Activated CD8-positive, alpha-beta memory T cell treated with anti-CD3 and anti-CD28 coated beads for 1 hour (primary cell): ENCODE results near the gene RABEP2.
"Not testable (repeated sequence)": the region's sequence is repeated elsewhere in the genome, so short reads cannot be mapped to it uniquely, and the experiment has no call there.

Experiments used
- DNase-seq, 2 donors: peaks; one replicate each; pipeline ENCODE4 v3.0.0-alpha.2; 2020; ENCODE audit warnings: low read depth in 1 of 2; ENCODE audit errors: extremely low read depth in 1 of 2

RABEP2 gene

DNA sequence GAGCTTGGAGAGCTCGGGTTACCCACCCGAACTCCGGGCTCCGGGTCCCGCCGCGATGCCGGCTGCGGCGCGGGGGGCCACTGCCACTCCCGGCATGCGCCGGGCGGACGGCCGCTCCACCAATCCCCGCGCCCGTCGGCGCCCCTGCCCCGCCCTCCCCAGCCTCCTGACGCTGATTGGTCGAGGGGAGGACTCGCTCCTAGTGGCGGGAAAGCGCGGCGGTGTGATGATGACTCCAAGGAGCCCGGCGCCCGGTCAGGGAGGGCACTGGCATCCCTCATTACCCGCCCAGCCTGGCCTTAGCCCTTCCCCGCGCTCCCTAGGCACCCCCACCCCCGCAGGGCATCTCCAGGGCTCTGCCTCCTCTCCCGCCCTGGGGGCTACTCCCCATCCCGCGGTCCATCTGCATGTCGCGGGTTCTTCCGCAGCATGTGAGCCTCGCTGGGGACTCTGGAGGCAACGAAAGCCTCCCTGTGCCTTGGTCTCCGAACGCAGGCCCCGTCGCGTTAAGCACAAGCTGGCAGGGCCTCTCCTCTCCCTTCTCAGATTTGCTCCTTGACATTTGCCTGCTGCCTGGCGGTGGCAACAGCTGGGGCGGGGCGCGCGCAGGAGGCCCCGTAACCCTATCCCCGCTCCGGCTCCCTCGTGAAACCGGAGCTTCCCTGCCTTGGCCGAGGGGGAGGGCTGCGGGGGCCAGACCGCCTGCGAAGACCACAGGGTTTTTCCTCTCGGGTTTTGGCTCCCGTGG is 45.0 kb downstream of the RABEP2 start:
- DNase-seq, result peak; percentile 73 to 83

DNA sequence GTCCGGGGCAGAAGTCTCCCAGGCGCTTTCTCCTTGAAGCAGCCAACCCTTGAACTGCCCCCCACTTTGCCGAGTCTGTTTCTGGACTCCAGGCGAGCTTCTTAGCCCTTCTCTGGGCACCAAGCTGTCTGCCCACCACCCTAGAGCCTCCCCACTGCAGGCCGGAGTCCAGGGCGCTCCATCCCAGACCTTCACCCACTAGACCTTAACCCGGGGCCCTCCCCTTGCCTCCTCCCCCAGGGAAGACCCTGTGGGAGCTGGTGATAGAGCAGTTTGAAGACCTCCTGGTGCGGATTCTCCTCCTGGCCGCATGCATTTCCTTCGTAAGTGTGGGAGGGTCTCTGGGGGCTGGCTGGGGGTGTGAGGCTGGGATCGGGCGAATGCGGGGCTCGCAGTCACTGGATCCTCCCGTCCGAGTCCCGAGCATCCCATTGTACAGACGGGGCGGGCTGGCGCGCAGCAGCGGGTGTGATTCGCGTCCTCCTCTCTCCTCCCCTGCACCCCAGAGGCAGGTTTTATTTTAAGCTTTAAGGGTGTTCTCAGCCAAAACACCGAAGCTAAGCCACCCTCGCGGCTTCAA is 45.7 kb downstream of the RABEP2 start:
- DNase-seq, result no peak

DNA sequence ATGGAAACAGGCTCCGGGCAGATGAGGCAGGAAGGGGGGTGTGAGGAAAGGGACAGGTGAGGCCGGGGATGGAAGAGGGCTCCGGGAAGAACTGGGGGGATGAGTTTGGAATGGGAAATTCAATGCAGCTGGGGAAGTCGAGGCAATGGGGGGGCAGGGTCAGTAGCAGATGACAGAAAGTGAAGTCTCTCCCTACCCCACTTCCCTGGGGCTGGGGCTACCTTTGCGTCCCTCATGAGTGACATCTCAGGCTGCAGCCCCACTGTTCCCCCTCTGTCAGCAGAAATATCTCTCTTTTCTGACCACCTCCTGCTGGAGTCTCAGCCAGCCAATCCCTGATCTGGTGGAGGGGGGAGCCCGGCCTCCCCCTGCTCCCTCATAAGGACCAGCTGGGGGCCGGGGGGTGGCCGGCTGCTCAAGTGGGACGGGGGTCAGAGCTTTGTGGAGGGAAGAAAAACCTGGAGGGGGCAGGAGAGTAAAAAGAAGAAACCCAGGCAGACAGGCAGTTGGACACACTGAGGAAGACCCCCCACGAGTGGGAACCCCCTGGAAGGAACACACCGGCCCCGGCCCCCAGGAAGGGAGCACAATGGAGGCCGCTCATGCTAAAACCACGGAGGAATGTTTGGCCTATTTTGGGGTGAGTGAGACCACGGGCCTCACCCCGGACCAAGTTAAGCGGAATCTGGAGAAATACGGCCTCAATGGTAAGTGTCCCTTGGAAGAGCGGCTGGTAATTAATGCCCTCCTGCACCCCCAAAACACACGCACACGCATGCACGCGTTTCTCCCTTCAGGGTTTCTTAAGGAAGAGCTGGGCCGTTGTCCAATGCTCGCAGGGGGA is 46.7 kb downstream of the RABEP2 start, which contains the start of gene ATP2A1:
Gene ATP2A1 (plus strand): TSS at position 406 of the 844 bp plus-strand sequence. CDS start 184 bp downstream, at position 590.
- DNase-seq, result no peak

DNA sequence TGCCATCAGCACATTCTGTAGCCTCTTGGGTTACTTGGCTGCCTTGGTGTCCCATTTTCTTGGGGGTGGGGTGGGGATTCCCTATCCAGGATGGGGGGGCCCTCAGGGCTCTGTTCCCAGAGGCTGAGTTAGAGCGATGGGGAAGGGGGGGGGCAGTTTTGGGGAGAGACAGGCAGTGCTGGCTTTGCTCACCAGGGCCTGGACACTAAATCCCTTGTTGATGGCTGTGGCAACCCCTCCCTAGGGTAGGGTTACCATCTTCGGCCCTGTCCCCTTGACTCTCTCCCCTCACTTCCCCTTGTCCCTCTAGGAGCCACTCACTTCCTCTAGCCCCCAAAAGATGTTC is 47.4 kb downstream of the RABEP2 start:
- no peak for DNase-seq

DNA sequence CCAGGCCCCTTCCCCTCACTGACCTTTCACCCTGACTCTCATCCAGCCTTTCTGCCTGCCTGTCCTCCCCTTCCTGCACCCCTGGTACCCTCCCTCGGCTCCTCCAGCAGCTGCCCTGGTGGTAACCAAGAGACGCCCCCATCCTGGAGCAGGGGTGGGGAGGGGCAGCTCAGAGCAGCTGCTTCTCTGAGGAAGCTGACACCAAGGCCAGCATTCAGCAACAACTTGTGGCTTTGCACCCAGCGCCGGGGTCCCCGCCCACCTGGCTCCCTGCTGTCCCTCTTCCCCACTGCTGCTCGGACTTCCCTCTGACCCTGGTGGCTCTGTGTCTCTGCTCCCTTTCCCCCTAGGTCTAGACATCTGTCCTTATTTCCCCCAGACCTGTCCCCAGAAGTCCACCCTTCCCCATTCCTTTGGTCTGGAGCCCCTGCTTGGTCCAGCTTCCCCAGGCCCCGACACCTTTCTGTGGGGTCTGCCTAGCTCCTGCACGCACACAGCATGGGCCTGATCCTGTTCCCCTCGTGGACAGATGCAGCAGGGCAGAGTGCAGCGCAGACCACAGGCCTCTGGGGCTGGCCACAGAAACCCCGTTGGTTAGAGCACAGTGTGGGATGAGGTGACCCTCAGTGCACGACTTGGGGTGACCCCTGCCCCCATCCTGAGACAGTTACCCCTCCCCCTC is 47.9 kb downstream of the RABEP2 start:
- DNase-seq, result no peak

DNA sequence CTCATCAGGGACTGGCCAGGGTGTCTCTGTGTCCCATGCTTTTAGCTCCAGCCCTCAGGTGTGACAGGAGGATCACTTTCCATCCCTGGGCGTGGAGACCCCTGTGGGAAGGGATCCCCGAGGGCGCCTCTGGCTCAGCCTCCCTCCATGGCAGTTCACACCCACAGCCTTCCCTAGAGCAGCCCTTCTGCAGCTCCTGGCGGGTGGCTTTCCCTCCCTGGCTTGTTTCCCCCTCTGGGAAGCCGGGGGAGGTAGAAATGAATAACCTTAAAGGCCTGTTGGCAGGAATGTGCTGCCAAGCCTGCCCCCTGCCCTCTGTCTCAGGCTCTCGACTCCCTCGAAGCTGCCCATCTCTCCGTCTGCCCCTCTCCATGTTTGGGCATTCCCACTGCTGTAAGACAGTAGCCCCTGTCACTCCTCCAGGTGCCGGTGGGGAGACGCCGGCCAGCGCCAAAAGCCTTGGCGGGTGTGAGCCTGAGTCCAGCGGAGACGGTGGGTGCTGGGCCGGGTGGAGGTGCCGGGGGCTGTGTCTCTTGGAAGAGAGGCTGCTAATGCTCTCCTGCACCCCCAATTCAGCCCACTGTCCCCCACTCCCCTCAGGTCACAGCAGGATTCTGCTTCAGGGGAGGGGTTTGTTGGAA is 48.9 kb downstream of the RABEP2 start:
- no peak for DNase-seq

DNA sequence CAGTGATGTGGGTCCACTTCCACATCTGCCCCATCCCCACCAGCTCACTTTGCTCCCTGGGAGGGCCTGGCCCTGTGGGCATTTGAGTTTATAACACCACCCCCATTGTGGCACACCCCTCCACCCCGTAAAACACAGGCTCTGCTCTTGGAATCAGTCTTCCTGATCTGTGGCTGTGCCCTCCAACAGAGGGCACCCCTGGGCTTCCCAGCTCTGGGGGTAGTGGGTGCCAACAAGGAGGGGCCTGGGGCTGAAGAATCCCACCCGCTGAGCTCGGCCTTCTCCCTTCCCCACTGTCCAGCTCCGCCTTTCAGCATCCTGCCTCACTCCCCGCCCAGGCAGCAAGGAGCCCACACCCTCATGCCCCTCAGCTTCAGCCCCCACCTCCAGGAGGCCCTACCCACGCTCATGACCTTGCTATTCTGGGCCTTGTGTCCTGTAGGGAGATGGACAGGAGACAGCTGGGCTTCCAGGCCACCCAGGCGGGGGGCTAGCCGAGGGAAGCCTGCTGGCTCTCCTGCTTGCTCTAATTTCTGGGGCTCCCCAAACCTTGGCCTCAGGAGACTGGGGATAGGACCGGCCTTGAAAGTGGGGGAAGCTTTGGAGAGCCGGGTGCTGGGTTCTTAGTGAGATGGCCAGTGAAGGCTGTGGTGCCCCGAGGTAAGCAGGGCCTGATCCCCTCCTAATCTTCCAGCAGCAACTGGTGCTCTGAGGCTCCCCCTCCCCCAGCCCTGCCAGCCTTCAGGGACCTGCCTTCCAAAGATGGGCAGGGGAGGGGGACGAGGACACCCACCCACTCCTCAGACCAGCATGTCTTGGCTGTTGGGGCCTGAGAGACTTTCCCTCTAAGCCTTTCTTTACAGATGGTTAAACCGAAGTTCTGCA is 49.7 kb downstream of the RABEP2 start:
- DNase-seq, result no peak

DNA sequence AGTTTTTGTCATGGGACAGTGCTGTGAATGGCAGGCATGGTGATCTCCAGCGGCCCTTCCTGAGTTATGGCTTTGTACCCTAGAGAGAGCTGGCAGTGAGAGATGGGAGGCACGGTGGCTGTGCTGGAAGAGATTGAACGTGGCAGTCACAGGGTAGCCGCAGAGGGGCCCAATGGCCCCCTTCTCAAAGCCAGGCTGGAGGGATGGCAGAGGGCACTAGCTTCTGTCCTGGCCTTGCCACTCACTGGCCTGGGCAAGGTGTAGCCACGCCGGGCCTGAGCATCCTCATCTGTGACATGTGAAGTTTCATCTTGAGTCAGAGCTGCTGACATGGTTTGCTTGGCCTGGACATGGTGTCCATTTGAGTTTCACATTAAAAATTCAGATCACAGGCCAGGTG is 50.6 kb downstream of the RABEP2 start:
- DNase-seq, result no peak

DNA sequence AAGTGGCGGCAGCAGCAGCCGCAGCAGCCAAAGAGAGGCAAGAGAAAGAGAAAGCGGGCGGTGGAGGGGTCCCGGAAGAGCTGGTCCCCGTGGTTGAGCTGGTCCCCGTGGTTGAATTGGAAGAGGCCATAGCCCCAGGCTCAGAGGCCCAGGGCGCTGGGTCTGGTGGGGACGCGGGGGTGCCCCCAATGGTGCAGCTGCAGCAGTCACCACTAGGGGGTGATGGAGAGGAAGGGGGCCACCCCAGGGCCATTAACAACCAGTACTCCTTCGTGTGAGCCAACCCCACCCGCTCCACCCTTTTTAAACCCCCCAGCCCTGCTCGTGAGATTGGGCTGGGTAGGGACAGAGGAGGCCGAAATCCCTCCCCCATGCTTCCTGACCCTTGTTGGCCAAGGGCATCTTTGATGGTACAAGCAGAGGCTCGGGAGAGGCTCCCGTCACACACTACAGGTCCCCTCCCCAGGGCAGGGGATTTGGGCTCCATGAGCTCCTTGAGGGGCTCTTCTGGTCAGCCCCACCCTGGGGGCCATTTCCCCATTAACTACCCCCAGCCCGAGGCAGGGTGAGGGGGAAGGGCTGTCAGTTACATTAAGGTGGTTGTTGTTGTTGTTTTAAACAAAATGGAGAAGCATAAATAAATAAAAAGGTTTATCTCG is 51.4 kb downstream of the RABEP2 start:
- DNase-seq, result peak in 1 of 2 donors; percentile 42

DNA sequence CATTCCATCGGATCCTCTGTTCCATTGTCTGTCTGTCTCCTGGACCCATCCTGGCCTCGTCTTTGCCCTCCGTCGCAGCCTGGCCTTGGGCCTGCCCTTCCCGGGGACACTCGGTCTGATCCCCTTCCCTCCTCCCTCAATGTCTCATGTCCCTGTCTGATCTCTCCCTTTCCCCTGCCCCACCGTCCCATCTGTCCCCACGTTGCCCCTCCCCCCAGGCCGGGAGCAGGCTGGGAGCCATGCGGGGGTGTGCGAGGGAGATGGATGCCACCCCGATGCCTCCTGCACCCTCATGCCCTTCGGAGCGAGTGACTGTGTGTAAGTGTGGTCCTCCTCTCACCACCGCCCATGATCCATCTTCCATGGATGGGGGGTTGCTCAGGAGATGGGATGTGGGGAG is 52.1 kb downstream of the RABEP2 start:
- no peak for DNase-seq

DNA sequence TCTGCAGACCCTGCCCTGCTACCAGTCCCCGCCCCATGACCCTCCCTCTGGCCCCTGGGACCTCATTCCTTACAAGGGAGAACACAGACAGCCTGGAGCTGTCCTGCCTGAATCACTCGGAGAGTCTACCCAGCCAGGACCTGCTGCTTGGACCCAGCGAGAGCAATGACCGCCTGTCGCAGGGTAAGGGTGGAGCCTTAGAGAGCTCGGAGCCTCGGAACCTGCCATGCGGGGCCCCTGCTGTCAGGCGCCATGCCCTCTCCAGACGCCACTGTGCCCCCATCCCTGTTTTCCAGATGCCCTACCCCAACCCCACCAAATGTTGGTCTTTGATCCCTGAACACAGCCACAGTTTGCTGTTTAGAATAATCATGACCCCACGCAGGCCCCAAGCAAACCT is 55.8 kb downstream of the RABEP2 start:
- DNase-seq, result no peak

DNA sequence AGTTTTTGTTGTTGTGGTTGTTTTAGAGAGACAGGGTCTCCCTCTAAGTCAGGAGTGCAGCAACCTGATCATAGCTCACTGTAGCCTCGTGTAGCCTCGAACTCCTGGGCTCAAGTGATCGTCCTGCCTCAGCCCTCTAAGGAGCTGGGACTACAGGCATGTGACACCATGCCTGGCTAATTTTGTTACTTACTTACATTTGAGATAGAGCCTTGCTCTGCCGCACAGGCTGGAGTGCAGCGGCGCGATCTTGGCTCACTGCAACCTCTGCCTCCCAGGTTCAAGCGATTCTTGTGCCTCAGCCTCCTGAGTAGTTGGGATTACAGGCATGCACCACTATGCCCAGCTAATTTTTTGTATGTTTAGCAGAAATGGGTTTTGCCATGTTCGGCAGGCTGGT is 57.4 kb downstream of the RABEP2 start:
- not testable (repeated sequence) for DNase-seq

DNA sequence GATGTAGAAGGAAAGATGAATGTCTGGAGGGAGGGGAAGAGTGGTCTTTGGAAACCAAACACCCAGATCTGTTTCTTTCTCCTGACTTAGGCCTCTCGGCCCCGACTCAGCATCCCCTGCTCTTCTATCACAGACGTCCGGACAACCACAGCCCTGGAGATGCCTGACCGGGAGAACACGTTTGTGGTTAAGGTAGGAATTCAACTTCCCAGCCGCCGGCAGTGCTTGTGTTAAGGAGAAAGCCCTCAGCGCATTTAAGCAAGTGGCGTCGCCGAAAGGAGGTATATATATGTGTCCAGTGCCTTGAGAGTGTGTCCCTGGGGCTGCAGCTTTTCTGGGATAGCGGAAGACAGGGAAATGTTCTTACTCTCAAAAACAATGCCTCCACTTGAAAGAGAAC is 57.8 kb downstream of the RABEP2 start:
- no peak for DNase-seq

DNA sequence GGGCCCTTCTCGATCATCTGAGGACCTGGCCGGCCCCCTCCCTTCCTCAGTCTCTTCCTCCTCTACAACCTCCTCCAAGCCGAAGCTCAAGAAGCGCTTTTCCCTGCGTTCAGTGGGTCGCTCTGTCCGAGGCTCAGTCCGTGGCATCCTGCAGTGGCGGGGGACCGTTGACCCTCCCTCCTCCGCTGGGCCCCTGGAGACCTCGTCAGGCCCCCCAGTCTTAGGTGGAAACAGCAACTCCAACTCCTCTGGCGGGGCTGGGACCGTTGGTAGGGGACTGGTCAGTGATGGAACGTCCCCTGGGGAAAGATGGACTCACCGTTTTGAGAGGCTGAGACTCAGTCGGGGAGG is 58.6 kb downstream of the RABEP2 start:
- DNase-seq, result no peak

DNA sequence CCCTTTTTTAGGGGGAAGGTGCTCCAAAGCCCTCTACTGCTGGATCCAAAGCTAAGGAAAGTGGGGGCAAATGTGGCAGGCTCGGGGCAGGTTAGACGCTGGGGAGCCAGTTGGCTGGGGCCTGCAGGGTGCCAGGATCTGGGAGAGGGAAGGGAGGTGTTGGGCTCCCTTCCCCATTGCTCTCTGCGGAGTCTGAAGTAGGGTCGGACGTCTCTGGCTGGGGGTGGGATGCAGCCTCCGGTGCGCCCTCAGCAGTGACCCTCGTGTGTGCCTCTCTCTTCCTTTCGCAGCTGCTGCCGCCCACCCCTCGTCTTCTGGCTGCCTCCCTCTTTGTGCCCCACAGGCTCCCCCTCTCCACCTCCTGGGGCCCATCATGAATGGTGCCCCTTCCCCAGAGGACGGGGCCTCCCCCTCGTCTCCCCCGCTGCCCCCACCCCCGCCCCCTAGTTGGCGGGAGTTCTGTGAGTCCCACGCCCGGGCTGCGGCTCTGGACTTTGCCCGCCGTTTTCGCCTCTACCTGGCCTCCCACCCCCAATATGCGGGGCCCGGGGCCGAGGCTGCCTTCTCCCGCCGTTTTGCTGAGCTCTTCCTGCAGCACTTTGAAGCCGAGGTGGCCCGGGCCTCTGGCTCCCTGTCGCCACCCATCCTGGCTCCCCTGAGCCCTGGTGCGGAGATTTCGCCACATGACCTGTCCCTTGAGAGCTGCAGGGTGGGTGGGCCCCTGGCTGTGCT is 59.1 kb downstream of the RABEP2 start:
- DNase-seq, result no peak

DNA sequence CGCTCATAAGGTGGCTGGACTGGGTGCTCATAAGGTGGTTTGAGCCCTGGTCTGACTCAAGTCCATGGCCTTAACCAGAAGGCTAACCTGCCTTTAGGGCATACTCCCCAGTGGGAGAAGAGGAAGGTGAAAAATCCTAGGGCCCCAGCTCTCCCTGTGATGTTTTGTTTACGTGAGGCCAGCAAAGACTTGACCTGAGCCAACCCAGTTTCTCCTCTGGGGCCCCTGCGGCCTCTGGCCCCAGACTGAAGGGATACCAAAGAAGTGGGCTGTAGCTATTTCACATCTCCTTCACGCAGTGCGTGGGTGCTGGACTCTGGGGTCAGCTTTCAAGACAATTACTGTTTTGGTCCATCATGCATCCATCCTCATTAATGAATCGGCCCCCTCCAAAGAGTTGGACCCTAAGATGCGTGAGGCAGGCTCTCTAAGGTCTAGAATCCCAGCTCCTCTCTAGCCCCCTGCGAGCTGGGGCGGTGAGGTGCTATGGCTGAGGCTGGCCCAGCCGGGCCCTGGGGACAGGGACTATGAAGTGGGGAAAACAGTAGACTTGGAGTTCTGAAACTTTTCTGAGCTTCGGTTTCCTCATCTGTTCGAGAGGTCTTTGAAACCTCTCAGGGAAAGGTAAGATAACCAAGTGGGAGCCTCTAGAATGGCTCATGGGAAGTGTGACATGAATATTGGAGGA is 59.9 kb downstream of the RABEP2 start:
- DNase-seq, result no peak

DNA sequence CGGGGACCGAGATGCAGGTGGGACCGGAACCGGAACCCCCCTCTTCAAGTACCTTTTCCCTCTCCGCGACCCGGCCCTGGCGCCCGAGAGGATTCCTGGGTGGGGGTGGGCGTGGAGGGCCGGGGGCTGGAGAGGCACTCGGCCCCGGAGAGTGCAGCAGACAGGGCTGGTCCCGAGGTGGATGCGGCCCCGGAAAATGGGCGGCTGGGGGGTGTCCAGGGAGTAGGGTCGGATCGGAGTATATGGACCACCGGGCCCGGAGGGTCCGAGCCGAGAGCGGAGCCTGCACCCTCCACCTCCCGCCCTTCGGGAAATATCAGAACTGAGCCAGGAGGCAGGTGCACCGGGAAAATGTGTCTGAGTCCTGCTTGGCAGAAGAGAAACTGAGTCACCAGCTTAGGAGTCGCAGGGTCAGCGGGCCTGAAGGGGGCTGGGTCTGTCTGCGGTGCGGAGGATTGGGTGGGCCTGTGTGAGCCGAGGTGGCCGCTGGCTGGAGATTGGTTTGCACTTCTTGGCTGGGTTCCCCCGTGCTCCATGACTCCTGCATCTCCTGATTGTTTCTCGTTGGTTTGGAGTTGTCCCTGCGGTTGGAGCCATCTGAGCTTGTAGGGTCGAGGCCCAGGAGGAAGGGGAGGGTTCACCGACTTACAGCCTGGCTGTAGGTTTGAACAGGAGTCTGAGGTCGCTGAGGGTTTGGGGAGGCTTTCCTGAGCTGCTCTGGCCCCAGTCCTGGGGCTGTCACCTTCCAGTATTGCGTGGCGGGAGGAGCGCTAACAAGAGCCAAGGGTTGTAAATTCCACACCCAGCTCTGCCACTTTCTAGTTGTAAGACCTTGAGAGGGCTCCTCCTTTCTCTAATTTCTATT is 60.9 kb downstream of the RABEP2 start:
- no peak for DNase-seq
